Measurements from ENCODE around the gene RTN4. TPM values are rescaled to one million over a fixed set of nuclear protein-coding genes. Genes with fewer than 3 reads are reported as not detected.
"Not testable (repeated sequence)": the region's sequence is repeated elsewhere in the genome, so short reads cannot be mapped to it uniquely, and the experiment has no call there.

Gene RTN4
- total RNA-seq, 1 donor, result 355 TPM

GRCh38 chr2:55000341-55000740 is 49.9 kb downstream of the RTN4 start:
- H3K4me2 ChIP-seq (ENCODE audit: insufficient read depth, low read length), result peak overlapping the region; percentile 71
- H3K4me3 ChIP-seq (ENCODE audit: insufficient read depth, low read length), result no peak overlapping the region
- no peaks in the 10 kb centered on the region for H3K9me3 ChIP-seq (ENCODE audit: low read depth, low read length)
- H3K36me3 ChIP-seq (ENCODE audit: insufficient read depth, low read length), result no peaks in the 10 kb centered on the region
- peaks cover 98% of the 10 kb centered on the region for H3K79me2 ChIP-seq (ENCODE audit: insufficient read depth, low read length)
- peaks cover 55% of the 10 kb centered on the region for H3K4me1 ChIP-seq (ENCODE audit: insufficient read depth, low read length)
- H4K20me1 ChIP-seq (ENCODE audit: insufficient read depth, low read length), result peaks cover 79% of the 10 kb centered on the region
- DNase-seq (ENCODE audit: insufficient read length, low spot score, missing footprints), result no peak
- no peak for TF ChIP-seq CTCF (IDR thresholded peaks at IDR 0.05; ENCODE audit: extremely low read depth, low read depth, low read length)
- no peaks in the 10 kb centered on the region for H3K27me3 ChIP-seq (ENCODE audit: insufficient read depth, low read length)
- H3K27ac ChIP-seq (ENCODE audit: low read depth, low read length), result peak overlapping the region; percentile 50
- no peak overlapping the region for H2AFZ ChIP-seq (ENCODE audit: low read length)

DNA sequence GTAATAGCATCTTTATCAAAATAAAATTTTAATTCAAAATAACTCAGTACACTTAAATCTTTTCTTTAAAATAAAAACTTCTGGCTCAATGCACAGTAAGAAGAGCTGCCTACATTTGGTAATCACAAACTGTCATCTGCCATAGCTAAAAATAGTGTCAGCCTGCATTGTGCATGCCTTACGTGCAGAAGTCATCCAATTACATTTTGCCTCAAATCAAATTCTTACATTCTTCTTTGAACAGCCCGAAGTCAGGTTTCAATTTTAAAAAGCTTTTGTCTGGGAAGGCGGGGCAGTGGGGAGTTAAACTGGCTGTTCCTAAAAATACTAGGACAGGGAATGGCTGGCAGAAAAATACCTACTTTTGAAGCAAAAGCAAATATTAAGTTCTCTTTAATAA is 51.1 kb downstream of the RTN4 start:
- DNase-seq (ENCODE audit: insufficient read length, low spot score, missing footprints), result no peak
- H3K27me3 ChIP-seq (ENCODE audit: insufficient read depth, low read length), result no peaks in the 10 kb centered on the region
- no peak overlapping the region for H2AFZ ChIP-seq (ENCODE audit: low read length)
- H3K4me1 ChIP-seq (ENCODE audit: insufficient read depth, low read length), result peaks cover 55% of the 10 kb centered on the region
- H3K27ac ChIP-seq (ENCODE audit: low read depth, low read length), result peak overlapping the region; percentile 50
- no peak for TF ChIP-seq CTCF (IDR thresholded peaks at IDR 0.05; ENCODE audit: extremely low read depth, low read depth, low read length)
- peak overlapping the region; percentile 71 for H3K4me2 ChIP-seq (ENCODE audit: insufficient read depth, low read length)
- H4K20me1 ChIP-seq (ENCODE audit: insufficient read depth, low read length), result peaks cover 78% of the 10 kb centered on the region
- H3K36me3 ChIP-seq (ENCODE audit: insufficient read depth, low read length), result no peaks in the 10 kb centered on the region
- peaks cover 98% of the 10 kb centered on the region for H3K79me2 ChIP-seq (ENCODE audit: insufficient read depth, low read length)
- H3K9me3 ChIP-seq (ENCODE audit: low read depth, low read length), result no peaks in the 10 kb centered on the region
- no peak overlapping the region for H3K4me3 ChIP-seq (ENCODE audit: insufficient read depth, low read length)

GRCh38 chr2:54997826-54998225 is 52.4 kb downstream of the RTN4 start:
- Histone ChIP-seq H3K4me1 (ENCODE audit: insufficient read depth, low read length) (peaks cover 58% of the 10 kb centered on the region), H4K20me1 (ENCODE audit: insufficient read depth, low read length) (peaks cover 78% of the 10 kb centered on the region)

DNA sequence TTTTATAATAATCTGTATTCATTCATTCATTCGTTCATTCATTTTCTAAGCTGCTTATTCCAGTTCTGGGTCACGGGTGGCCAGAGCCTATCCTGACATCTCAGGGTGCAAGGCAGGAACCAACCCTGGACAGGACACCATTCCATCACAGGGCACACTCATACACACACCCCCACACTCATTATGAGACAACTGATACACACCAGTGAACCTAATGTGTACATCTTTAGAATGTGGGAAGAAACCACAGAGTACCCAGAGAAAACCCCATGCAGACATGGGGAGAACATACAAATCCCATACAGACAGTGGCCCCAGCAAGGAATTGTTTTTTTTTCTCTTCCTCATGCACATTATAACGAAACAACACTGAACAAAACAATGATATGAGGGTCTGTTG is 54.7 kb downstream of the RTN4 start:
- Histone ChIP-seq H3K4me2 (ENCODE audit: insufficient read depth, low read length) (no peak overlapping the region), H3K79me2 (ENCODE audit: insufficient read depth, low read length) (peaks cover 97% of the 10 kb centered on the region), H3K4me3 (ENCODE audit: insufficient read depth, low read length) (no peak overlapping the region), H3K9me3 (ENCODE audit: low read depth, low read length) (no peaks in the 10 kb centered on the region), H3K27ac (ENCODE audit: low read depth, low read length) (no peak overlapping the region), H3K4me1 (ENCODE audit: insufficient read depth, low read length) (peaks cover 44% of the 10 kb centered on the region), H4K20me1 (ENCODE audit: insufficient read depth, low read length) (peaks cover 83% of the 10 kb centered on the region), H2AFZ (ENCODE audit: low read length) (no peak overlapping the region), H3K27me3 (ENCODE audit: insufficient read depth, low read length) (no peaks in the 10 kb centered on the region), H3K36me3 (ENCODE audit: insufficient read depth, low read length) (no peaks in the 10 kb centered on the region)
- DNase-seq (ENCODE audit: insufficient read length, low spot score, missing footprints), result no peak
- TF ChIP-seq CTCF (IDR thresholded peaks at IDR 0.05; ENCODE audit: extremely low read depth, low read depth, low read length), result no peak

More at GRCh38 chr2:54997826-54998225, 52.4 kb downstream of the RTN4 start:
- no peak overlapping the region for H3K4me3 ChIP-seq (ENCODE audit: insufficient read depth, low read length)
- H2AFZ ChIP-seq (ENCODE audit: low read length), result no peak overlapping the region
- H3K27me3 ChIP-seq (ENCODE audit: insufficient read depth, low read length), result no peaks in the 10 kb centered on the region
- TF ChIP-seq CTCF (IDR thresholded peaks at IDR 0.05; ENCODE audit: extremely low read depth, low read depth, low read length), result no peak
- no peak overlapping the region for H3K4me2 ChIP-seq (ENCODE audit: insufficient read depth, low read length)
- H3K9me3 ChIP-seq (ENCODE audit: low read depth, low read length), result no peaks in the 10 kb centered on the region
- H3K36me3 ChIP-seq (ENCODE audit: insufficient read depth, low read length), result no peaks in the 10 kb centered on the region
- DNase-seq (ENCODE audit: insufficient read length, low spot score, missing footprints), result no peak
- peaks cover 97% of the 10 kb centered on the region for H3K79me2 ChIP-seq (ENCODE audit: insufficient read depth, low read length)
- H3K27ac ChIP-seq (ENCODE audit: low read depth, low read length), result peak overlapping the region; percentile 50

DNA sequence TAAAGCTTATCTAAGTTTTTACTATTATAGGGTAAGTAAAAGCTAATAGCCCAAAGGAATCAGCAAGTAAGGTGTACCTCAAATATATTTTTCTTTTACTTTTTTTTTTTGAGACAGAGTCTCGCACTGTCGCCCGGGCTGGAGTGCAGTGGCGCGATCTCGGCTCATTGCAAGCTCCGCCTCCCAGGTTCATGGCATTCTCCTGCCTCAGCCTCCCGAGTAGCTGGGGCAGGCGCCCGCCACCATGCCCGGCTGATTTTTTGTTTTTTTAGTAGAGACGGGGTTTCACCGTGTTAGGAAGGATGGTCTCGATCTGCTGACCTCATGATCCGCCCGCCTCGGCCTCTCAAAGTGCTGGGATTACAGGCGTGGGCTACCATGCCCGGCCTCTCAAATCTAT is 59.6 kb downstream of the RTN4 start:
- Histone ChIP-seq H3K79me2 (ENCODE audit: insufficient read depth, low read length) (peaks cover 98% of the 10 kb centered on the region), H3K36me3 (ENCODE audit: insufficient read depth, low read length) (peaks cover 20% of the 10 kb centered on the region), H4K20me1 (ENCODE audit: insufficient read depth, low read length) (peaks cover 86% of the 10 kb centered on the region)
- H3K4me1 ChIP-seq (ENCODE audit: insufficient read depth, low read length); H3K4me2 ChIP-seq (ENCODE audit: insufficient read depth, low read length); H2AFZ ChIP-seq (ENCODE audit: low read length); H3K27me3 ChIP-seq (ENCODE audit: insufficient read depth, low read length); DNase-seq (ENCODE audit: insufficient read length, low spot score, missing footprints); H3K4me3 ChIP-seq (ENCODE audit: insufficient read depth, low read length); H3K27ac ChIP-seq (ENCODE audit: low read depth, low read length); H3K9me3 ChIP-seq (ENCODE audit: low read depth, low read length): not testable (repeated sequence)

Data from osteoblast (primary cell).